Erythroblast (primary cell): ENCODE results near the gene CBX2.

Experiments used
- DNase-seq, 2 experiments: peaks; one replicate each; lab custom pipeline; 2025; lab: John Stamatoyannopoulos, UW
- GATA1 ChIP-seq: IDR thresholded peaks from 2 replicates; pipeline ENCODE4 v1.6.1; 2011; ENCODE audit warnings: low read depth, mild to moderate bottlenecking, control low read depth, low read length, moderate library complexity
- POLR2A ChIP-seq: IDR thresholded peaks from 2 replicates; pipeline ENCODE4 v1.6.1; 2011; ENCODE audit warnings: mild to moderate bottlenecking, low read length

Gene CBX2

DNA sequence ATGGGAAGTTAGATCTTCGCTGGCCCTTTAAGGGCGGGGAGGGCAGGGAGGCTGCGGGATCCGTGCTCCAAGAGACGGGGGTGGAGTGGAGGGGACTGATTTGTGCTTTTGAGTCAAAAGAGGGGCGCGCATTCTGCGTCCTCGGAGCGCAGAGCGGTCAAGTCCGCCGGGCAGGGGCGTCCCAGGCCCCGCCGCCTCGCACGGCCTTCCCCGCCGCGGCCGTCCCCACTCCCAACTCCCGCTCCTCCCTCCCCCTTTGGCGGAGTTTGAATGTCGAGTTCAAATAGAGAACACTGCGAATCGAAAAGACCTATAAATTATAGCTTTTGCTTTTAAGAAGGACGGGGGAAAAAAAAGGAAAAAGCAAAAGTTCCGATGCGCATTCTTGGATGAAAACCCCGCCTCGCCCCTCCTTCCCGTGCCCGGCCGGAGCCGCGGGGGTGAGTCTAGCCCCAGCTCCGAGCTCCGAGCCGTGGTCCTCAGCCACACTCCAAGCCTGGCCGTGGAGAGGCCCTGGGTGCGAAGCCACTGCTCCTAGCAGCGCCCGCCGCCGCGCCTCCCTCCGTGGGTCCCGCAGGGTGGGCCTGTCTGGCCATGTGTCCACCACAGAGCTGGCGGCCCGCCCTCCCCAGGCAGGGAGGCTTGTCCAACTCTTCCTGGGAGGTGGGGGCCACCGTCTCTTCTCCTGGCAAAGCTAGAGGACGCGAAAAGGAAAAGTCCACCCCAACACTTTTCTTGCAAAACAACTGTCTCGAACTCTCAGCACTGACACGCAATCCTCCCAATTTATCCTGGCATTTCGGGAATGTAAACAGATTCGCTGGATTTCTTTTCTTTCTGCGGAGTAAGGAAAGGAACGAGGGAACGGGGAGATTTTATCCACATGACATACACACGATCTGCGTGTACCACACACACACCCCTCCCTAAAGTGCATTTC, 15.3 kb downstream of the CBX2 start:
- TF ChIP-seq GATA1 (no peak), POLR2A (no peak)
- no peak for DNase-seq

DNA sequence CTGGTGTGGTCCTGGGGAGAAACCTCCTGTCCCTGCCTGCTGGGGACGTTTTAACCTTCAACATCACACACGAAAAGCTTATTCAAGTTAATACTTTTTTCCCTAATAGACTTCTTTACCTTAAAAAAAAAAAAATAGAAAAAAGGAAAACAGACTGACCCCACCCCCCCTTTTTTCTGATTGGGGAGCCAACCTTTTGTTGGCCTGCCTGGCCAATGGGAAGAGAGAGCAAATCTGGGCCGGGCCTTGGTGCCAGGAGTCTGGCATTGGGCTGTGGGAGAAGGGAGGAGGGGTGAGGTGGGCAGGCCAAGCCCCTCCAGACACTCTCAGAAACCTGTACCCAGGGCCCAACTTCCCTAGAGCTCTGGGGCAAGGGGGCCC, 16.0 kb downstream of the CBX2 start:
- no peak for DNase-seq
- TF ChIP-seq GATA1 = no peak
- no peak for TF ChIP-seq POLR2A

DNA sequence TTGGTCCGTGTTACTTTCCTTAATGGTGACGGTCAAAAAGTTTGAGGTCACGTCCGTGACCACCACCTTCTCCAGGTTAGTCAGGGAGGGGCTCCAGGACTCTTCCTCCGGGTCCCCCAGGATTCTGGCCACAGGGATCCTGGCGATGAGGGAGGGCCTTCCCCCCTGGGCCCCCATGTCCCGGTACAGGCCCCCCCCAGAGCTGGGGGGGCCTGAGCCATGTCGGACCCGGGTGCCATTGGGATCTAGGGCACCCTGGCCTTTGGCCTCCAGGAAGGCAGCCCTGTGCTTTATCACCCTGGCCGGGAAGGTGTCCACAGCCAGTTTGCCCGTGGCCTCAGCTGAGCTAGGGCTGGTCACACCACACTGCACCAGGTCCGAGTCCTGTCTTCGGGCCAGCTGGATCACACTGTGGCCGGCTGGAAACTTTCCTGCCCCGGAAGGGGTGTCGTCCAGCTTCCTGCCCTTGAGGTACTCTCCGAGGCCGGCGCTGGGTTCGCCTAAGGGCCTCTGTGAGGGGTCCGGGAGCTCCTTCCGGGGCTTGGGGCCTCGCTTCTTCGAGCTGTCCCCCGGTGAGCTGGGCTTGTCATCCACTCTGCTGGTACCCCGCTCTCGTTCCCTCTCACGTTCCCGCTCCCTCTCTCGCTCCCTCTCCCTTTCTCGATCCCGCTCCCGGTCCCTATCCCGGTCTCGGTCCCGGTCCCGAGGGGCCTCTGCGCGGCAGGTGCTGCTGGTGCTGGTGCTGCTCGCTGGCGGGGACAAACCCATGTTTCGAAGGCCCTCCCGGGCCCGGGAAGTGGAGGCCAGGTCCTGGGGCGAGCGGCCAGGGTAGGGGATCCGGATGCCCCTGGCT, 16.9 kb downstream of the CBX2 start:
- TF ChIP-seq GATA1 = no peak
- no peak for TF ChIP-seq POLR2A
- DNase-seq = no peak

DNA sequence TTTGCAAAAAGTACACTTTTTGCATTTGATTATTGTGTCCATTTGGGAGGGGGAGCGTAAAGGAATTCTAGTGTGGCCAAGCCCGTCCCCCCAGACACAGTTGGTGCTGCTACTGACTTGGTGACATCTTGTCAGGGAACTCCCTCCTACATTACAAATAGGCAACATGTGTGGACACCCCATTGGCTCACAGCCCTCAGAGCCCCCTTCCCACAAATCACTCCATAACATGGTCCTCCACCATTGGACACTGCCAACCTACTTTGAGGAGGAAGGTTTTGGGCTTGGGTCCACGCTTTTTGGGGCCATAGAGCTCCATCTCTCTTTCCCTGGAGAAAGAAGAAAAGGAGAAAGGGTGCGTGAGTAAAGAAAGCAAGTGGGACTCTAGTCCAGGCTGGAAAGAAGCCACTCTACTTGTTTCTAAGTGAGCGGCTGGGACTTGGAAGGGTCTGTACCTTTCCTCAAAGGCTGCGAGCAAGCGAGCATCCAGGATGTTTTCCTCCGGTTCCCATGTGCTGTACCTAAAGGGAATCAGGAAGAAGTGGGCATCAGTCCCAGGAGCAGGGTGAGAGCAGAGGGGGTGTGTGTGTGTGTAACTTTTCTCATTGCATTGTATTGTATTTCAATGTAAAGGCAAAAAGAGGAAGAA, 18.0 kb downstream of the CBX2 start:
- no peak for TF ChIP-seq POLR2A
- TF ChIP-seq GATA1 = no peak
- DNase-seq = no peak

DNA sequence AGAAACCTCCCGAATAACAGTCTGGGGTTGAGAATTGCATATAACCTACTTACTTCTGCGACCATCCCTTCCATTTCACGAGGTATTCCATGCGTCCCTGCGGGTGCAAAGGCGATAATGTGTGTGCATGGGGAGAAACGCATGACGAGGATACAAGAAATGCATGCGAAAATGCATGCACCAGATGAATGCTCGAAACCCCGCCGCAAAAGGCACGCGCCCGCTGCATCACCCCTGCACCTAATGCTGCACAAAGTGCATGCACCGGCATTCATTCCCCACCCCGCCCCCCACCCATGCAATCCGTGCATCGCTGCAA, 18.5 kb downstream of the CBX2 start:
- TF ChIP-seq POLR2A (no peak), GATA1 (no peak)
- DNase-seq = no peak

DNA sequence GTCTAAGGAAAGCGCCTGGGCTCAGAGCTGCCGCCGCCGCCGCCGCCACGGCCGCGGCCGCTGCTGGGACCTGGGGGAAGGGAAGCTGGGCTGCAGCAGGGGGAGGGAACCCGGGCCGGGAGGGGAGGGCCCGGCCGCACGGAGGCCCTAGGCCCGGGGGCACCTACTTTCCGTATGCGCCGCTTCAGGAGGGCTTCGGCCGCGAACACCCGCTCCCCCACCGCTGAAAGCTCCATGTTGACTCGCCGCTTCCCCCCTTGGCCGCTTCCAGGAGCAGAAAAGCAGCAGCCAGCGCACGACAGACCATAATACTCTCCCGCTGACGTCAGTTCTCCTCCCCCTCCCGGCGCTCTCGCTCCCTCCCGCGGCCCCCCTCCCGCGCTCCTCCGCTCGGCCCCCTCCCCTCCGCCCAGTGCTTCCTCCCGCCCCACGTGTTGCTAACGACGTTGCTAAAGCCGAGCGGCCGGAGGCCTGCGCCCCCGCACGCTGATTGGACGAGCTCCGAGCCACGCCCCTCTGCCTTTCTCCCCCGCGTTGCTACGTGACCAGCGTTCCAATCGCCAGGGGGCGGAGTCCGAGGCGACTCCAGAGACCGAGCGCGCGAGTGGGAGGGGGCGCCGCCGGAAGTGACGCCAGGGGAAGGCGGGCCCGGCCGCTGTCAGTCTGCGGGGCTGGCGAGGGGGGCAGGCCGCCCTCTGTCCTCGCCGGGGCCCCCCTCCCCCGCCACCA, 19.0 kb downstream of the CBX2 start, which contains the start of gene CBX8:
CBX8 (minus strand) TSS at position 315 of the 729 bp plus-strand sequence; CDS start at position 236, 79 bp downstream.
- TF ChIP-seq POLR2A (peak; percentile 35), GATA1 (no peak)
- DNase-seq = peak; percentile 99

DNA sequence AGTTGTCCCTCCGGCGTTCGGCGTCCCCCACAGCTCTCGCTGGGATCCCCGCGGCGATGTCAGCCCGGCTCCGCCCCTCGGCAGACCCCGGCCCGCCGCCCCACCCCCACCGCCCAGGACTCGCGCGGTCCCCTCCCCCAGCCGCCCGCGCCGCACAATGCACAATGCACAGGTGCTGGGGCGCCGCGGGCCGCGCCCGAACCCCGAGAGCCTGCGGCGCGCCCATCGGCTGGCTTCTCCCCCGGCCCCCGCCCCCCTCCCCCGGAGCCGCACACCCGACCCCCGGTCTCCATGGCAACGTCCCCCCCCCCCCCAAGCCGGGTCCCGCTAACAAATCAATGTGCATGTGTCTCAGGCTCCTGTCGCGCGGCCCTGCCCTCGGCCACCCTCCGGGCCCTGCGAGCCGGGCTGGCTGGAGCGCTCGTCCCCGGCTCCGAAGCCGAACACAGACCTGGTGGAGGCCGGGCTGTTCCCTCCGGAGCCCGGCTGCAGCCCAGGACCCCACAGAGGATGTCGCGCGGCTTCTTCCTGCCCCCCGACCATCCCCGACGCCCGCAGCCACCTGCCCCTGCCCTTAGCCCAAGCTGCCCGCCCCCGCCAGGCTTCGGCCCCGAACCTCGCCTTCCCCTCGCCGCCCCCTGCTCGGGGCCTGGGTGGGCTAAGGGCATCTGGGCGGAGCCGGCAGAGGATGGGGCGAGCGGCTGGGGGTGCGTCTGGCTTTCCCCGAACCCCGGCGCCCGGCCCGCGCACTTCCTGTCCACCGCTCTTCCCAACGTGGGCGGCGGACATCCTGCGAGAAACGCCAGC, 19.7 kb downstream of the CBX2 start:
- TF ChIP-seq GATA1 (no peak), POLR2A (no peak)
- DNase-seq = peak in 1 of 2 experiments; percentile 60

DNA sequence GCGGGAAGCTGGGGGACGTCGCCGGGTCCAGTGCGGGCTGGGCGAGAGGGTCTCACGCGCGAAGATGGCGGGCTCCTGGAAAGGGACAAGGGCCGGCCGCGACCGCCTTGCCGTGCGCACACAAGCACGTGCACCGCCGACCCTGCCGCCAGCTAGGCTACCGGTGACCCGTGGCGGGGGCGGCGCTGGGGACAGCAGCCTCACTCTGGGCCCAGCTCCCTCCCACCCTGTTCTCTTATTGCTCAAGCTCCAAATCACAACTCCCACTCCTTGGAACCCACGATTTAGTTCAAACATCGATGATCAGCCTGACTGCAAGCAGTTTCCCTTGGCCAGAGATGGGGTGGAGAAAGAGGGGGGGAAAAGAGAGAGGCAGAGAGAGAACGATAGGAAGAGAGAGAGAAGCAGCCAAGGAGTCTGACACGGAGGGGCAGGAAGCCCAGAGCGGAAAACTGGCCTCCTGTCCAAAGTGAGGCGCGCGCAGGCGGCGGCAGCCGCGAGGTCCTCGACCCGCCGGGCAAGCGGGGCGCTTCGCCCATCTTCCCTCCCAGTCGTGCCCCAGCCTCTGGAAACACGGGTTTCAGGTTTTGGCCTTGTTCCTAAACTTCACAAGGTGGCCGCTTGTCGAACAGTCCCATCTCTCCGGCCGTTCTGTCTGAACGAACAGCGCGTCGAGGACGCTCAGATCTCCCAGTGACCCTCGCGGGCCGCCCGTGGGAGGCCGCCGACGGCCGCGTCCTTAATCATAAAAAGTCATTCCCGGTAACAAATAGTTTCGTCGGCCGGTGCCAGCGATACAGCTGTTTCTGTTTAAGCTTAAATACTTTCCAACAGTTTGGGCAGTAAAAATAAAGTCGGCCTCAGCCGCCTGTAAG, 20.6 kb downstream of the CBX2 start:
- no peak for TF ChIP-seq GATA1
- TF ChIP-seq POLR2A = no peak

DNA sequence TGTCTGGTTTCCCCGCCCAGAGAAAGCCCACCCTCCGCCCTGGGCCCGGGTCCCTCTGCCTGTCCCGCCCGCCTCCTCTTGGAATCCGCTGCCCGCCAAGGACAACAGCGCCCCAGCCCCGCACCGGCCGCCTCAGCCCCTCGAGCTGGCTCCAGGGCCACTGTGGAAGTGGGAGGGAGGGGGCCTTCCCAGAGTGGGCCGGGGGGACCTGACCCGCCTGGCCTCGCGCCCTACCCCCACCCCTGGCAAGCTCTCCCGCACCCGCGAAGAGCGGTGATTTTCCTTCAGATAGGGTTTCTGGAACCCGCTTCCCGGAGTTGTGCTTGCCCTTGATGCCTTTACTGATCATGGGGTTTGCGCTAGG, 21.2 kb downstream of the CBX2 start:
- TF ChIP-seq POLR2A = no peak
- no peak for TF ChIP-seq GATA1
- peak in 1 of 2 experiments; percentile 40 for DNase-seq

More for the DNA sequence above, 20.6 kb downstream of the CBX2 start:
- peak; percentile 29 to 49 for DNase-seq

DNA sequence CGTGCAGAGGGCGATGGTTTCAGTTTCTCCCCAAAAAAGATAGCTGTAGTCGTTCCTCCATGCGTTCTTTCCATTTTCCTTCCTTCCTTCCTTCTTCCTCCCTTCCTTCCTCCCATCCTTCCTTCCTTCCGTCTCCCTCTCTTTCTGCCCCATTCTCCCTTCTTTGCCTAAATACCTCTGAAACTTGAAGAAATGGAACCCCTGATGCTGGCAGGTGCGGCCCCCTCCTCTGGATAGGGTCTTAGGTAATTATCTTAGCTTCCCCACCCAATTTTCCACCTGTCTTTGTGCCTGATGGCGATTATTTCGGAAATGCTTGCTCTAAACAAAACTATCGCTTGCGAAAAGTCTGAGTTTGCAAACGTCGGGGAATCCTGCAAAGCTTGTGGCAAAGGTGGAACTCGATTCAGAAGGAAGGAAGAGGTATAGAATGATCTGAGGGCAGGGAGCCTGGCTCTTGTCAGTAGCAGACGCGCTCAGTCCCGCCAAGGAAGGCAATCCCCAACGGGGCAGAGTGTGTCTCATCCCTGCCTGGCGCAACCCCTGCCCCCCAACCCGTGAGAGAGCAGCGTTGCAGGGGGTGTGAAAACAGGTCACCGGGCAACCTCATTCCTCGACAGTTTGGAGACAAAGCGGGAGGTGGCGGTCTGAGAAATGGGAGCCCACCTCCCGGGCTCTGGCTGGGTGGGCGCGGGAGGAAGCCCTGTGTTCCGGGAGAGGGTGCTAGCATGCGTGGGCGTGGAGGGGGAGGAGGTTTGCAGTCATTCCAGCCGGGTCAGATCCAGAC, 21.8 kb downstream of the CBX2 start:
- DNase-seq = no peak
- TF ChIP-seq POLR2A = no peak
- TF ChIP-seq GATA1 = no peak
